ENCODE data around the gene COPS8. TPM values are rescaled to one million over a fixed set of nuclear protein-coding genes. Genes with fewer than 3 reads are reported as not detected.

The COPS8 gene
- total RNA-seq, 2 donors from 2014 or later, result 66.3 to 72.7 TPM

- no peak overlapping the region for H3K27ac ChIP-seq (ENCODE audit: low read depth, low read length)
- TF ChIP-seq, protein P1, sequence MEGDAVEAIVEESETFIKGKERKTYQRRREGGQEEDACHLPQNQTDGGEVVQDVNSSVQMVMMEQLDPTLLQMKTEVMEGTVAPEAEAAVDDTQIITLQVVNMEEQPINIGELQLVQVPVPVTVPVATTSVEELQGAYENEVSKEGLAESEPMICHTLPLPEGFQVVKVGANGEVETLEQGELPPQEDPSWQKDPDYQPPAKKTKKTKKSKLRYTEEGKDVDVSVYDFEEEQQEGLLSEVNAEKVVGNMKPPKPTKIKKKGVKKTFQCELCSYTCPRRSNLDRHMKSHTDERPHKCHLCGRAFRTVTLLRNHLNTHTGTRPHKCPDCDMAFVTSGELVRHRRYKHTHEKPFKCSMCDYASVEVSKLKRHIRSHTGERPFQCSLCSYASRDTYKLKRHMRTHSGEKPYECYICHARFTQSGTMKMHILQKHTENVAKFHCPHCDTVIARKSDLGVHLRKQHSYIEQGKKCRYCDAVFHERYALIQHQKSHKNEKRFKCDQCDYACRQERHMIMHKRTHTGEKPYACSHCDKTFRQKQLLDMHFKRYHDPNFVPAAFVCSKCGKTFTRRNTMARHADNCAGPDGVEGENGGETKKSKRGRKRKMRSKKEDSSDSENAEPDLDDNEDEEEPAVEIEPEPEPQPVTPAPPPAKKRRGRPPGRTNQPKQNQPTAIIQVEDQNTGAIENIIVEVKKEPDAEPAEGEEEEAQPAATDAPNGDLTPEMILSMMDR (conservative IDR thresholded peaks at IDR 0.05), result no peak
- H3K4me1 Mint-ChIP-seq, result no peaks in the 10 kb centered on the region
These were observed 6.8 kb downstream of the COPS8 start for GRCh38 chr2:237092506-237092905.

GRCh38 chr2:237092920-237093781 is 7.5 kb downstream of the COPS8 start:
- WGBS, 2 experiments (ENCODE audit: insufficient coverage in 1 of 2, insufficient read length in 1 of 2), result 83% methylated on average over 6 to 9 of the region's 9 CpGs
- H3K27me3 ChIP-seq (ENCODE audit: control insufficient read depth, insufficient read depth, low read length, poor library complexity, severe bottlenecking), result no peaks in the 10 kb centered on the region
- peaks cover 84% of the 10 kb centered on the region for H3K36me3 ChIP-seq (ENCODE audit: control insufficient read depth, insufficient read depth, low read length)
- no peak overlapping the region for H3K4me3 ChIP-seq (ENCODE audit: low read length)
- DNase-seq, result no peak
- H3K9me3 ChIP-seq (ENCODE audit: control insufficient read depth, low read length), result no peaks in the 10 kb centered on the region
- no peaks in the 10 kb centered on the region for H3K4me1 Mint-ChIP-seq
- no peak overlapping the region for H3K4me3 Mint-ChIP-seq
- no peak overlapping the region for H3K27ac Mint-ChIP-seq
- H3K36me3 Mint-ChIP-seq (ENCODE audit: low read depth), result peaks cover 45% of the 10 kb centered on the region
- no peaks in the 10 kb centered on the region for H3K4me1 ChIP-seq (ENCODE audit: control insufficient read depth, insufficient read depth, low read length)
- H3K27me3 Mint-ChIP-seq (ENCODE audit: insufficient read depth), result no peaks in the 10 kb centered on the region
- no peak overlapping the region for H3K27ac ChIP-seq (ENCODE audit: low read depth, low read length)
- H3K9me3 Mint-ChIP-seq, result no peaks in the 10 kb centered on the region
- no peak overlapping the region for H3K9ac ChIP-seq (ENCODE audit: extremely low read depth, low read length, poor library complexity, severe bottlenecking)
- TF ChIP-seq, protein P1 (conservative IDR thresholded peaks at IDR 0.05), result peak; percentile 70

More at GRCh38 chr2:237092506-237092905, 6.8 kb downstream of the COPS8 start:
- Mint-ChIP-seq H3K9me3 (no peaks in the 10 kb centered on the region), H3K27ac (no peak overlapping the region), H3K27me3 (ENCODE audit: insufficient read depth) (no peaks in the 10 kb centered on the region), H3K4me3 (no peak overlapping the region), H3K36me3 (ENCODE audit: low read depth) (peaks cover 41% of the 10 kb centered on the region)
- H3K4me3 ChIP-seq (ENCODE audit: low read length), result no peak overlapping the region
- H3K36me3 ChIP-seq (ENCODE audit: control insufficient read depth, insufficient read depth, low read length), result peaks cover 78% of the 10 kb centered on the region
- no peak overlapping the region for H3K9ac ChIP-seq (ENCODE audit: extremely low read depth, low read length, poor library complexity, severe bottlenecking)
- 88 to 92% methylated on average over 5 of the region's 5 CpGs for WGBS, 2 experiments (ENCODE audit: insufficient coverage in 1 of 2, insufficient read length in 1 of 2)
- no peak for DNase-seq
- no peaks in the 10 kb centered on the region for H3K4me1 ChIP-seq (ENCODE audit: control insufficient read depth, insufficient read depth, low read length)
- no peaks in the 10 kb centered on the region for H3K9me3 ChIP-seq (ENCODE audit: control insufficient read depth, low read length)
- H3K27me3 ChIP-seq (ENCODE audit: control insufficient read depth, insufficient read depth, low read length, poor library complexity, severe bottlenecking), result no peaks in the 10 kb centered on the region

DNA sequence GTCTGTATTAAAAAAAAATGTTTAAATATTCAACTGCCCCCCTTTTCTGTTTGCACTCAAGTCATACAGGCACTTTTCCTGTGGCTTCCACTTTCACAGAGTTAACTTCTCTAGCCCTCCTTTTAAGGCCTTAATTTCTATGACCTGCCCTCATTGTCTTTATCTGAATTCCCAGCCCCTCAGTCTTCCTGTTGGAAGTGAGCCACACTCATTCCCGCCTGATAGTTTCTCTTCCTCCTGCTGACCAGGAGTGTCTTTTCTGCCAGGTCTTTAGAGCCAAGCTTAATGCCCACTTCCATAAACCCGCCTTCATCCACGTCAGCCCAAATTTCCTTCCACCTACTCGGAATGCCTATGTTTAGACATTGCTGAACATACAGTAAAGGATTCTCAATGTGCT is 10.5 kb downstream of the COPS8 start:
- no peak overlapping the region for H3K4me3 Mint-ChIP-seq
- Histone ChIP-seq H3K9me3 (ENCODE audit: control insufficient read depth, low read length) (no peaks in the 10 kb centered on the region), H3K36me3 (ENCODE audit: control insufficient read depth, insufficient read depth, low read length) (peaks cover 83% of the 10 kb centered on the region)

More for the DNA sequence above, 10.5 kb downstream of the COPS8 start:
- Histone ChIP-seq H3K4me1 (ENCODE audit: control insufficient read depth, insufficient read depth, low read length) (peaks cover 4% of the 10 kb centered on the region), H3K4me3 (ENCODE audit: low read length) (no peak overlapping the region), H3K27ac (ENCODE audit: low read depth, low read length) (no peak overlapping the region), H3K27me3 (ENCODE audit: control insufficient read depth, insufficient read depth, low read length, poor library complexity, severe bottlenecking) (no peaks in the 10 kb centered on the region), H3K9ac (ENCODE audit: extremely low read depth, low read length, poor library complexity, severe bottlenecking) (no peak overlapping the region)
- Mint-ChIP-seq H3K27ac (no peak overlapping the region), H3K9me3 (no peaks in the 10 kb centered on the region), H3K36me3 (ENCODE audit: low read depth) (peaks cover 52% of the 10 kb centered on the region), H3K27me3 (ENCODE audit: insufficient read depth) (no peaks in the 10 kb centered on the region), H3K4me1 (peaks cover 5% of the 10 kb centered on the region)
- WGBS, 2 experiments (ENCODE audit: insufficient coverage in 1 of 2, insufficient read length in 1 of 2), result 93 to 100% methylated on average over 4 of the region's 4 CpGs
- TF ChIP-seq, protein P1 (conservative IDR thresholded peaks at IDR 0.05), result no peak
- DNase-seq, result no peak
